COR-L47 (cell line): ENCODE measurements around the gene EXOSC2.

Experiments used
- DNase-seq: peaks from one replicate; lab custom pipeline; 2025; lab: John Stamatoyannopoulos, UW

EXOSC2 gene

DNA sequence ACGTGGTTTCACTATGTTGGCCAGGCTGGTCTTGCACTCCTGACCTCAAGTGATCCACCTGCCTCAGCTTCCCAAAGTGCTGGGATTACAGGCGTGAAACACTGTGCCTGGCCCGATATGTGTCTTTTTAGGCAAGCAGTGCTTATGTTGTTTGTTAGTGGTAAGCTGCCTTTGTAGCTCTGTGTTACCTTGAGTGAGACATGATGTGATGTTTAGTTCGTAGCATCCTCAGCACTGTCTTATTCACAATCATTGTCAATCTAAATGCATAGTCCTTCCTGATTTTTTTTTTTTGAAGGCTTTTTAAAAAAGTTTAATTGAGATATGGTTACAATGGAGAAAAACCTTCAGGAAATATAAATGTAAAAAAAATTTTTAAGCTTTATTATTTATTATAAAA is 45.5 kb downstream of the EXOSC2 start:
- no peak for DNase-seq

DNA sequence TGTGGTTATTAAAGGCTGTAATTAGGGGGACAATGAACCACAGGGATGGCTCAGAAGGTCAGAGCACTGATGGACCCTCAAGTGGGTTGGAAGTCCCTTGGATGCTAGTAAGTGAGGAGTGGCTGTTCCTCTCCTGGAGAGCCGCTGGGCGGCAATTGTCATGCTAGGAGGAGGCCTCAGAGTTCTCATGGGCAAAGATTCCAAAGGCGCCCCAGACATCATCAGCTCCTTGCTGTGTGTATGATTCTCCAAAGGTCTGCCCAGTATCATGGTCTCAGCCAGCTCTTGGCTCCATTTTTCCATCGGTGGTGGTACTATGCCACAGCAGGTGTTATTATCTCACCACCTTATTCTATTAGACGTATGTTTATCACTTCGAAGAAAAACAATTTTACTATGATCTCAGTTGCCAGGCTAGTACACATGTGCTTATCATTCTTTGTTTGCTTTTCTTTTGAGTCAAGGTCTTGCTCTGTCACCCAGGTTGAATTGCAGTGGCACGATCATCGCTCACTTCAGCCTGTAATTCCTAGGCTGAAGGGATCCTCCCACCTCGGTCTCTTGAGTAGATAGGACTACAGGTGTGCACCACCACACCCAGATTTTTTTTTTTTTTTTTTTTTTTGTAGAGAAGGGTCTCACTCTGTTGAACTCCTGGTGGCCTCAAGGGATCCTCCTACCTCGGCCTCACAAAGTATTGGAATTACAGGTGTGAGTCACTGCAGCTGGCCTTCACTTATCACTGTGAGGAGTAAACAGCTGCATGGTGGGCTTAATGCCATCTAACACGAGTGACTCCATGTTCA is 46.8 kb downstream of the EXOSC2 start:
- no peak for DNase-seq

DNA sequence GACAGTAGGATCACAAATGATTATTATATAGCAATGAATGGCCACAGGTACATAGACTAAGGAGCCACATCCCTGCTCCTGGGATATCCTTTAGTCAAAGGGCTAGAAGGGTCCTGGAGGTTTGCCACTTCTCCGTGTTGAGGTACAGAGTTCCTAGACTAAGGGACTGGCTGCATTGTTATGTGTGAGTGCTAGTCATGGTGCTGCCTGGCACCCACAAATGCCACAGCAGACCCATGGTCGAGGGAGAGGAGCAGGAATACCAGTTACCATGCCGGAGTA is 47.4 kb downstream of the EXOSC2 start:
- no peak for DNase-seq

DNA sequence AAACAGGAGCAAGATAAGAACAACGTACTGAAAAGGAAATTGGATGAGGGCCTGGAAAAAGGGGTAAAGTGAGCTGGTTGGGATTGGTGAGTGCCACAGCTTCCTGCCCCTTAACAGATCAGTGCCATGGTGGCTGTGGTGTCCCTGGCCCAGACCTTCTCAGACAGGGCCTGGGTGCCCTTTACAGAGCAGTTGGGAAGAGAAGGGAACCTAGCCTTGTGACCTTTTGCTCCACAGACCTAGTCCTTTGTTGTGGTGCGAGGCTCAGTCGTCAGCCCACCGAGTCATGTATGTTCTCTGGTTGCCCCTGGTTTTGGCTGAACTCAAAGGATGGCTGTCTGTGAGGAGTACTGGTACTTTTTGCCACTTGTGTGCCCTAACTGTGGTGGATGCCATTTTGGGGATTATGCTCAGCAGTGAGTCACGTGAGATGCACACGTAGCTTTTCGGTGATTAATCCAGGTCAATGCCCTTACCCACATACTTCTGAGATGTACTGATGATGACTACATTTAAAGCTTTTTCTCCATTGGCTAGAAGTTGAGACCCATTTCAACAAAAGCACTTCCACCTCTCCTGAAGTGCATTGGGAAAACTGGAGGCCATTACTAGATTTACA is 48.4 kb downstream of the EXOSC2 start:
- no peak for DNase-seq

DNA sequence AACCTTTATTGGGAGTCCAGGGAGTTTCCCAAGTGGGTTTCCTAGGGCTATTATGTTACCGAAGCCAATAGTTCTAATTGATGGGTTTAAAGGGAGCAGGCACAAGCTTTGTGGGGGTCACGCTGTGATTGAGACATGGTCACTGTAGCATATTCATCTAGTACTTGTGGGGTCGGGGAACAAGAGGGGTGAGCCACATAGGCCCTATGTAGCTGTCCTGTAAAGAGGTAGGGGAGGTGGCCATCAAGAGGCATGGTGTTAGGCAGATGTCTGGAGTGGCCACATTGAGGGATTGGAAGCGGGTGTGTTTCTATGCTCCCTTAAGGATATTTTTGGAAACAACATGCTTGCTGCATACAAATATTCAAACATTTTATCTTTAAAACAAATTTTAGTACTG is 50.1 kb downstream of the EXOSC2 start:
- DNase-seq: no peak

DNA sequence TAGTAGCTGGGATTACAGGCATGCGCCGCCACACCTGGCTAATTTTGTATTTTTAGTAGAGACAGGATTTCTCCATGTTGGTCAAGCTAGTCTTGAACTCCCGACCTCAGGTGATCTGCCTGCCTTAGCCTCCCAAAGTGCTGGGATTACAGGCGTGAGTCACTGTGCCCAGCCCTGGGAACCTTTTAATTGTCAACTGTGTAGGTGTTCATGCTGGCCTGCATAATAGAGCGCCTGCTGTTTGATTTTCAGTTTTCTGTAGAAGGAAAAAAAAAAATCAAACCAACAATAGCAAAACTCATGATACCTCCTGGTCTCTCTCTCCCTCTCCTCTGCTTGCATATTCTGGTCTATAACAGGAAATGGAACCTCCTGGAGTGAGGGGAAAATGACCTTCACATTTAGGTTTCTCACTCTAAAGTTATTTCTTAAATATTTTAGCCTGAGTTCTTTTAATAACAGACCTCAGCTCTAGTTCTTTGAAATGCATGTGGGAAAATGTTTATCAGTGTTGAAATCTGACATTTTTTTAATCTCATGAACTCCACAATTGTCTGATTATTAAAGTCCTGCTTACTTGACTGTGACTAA is 51.7 kb downstream of the EXOSC2 start:
- DNase-seq: no peak

DNA sequence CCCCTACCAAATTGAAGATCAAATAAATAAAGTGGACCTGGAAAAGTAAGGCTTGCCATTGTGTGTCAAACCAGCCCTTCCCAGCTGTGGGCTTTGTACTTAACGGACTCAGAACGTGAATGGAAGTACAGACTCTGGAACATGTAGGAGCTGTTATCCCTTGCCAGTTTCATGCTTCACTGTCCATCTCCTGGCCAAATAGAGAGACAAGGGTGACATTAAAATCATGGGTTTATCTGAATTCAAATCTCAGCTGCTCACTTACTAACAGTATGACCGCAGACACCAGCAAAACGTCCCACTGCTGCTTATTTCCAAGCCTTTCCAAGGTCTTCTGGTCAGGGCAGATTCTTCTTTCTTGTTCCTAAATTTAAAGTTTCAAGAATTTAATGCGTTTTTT is 52.2 kb downstream of the EXOSC2 start:
- no peak for DNase-seq

DNA sequence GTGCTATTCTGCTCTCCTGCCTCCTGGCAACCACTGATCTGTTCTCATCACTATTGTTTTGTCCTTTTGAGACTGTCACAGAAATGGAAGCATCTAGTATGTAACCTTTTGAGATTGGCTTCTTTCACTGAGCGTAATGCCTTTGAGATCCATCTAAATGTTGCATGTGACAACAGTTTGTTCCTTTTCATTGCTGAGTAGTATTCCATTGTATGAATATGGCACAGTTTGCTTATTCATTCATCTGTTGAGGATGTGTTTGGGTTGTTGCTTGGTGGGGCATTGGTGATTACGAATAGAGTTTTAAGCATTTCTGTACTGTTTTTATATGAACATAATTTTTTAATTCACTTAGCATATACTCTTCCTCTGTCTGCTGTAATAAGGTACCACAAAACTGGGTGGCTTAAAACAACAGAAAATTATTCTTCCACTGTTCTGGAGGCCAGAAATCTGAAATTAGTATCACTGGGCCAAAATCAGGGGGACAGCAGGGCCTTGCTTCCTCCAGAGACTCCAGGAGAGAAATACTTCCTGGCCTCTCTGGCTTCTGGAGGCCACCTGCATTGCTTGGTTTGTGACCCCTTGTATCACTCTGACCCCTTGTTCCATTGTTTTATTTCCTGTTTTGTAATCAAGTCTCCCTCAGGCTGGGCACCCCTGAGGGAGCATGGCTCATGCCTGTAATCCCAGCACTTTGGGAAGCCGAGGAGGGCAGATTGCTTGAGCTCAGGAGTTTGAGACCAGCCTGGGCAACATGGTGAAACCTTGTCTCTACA is 53.0 kb downstream of the EXOSC2 start:
- DNase-seq: no peak

DNA sequence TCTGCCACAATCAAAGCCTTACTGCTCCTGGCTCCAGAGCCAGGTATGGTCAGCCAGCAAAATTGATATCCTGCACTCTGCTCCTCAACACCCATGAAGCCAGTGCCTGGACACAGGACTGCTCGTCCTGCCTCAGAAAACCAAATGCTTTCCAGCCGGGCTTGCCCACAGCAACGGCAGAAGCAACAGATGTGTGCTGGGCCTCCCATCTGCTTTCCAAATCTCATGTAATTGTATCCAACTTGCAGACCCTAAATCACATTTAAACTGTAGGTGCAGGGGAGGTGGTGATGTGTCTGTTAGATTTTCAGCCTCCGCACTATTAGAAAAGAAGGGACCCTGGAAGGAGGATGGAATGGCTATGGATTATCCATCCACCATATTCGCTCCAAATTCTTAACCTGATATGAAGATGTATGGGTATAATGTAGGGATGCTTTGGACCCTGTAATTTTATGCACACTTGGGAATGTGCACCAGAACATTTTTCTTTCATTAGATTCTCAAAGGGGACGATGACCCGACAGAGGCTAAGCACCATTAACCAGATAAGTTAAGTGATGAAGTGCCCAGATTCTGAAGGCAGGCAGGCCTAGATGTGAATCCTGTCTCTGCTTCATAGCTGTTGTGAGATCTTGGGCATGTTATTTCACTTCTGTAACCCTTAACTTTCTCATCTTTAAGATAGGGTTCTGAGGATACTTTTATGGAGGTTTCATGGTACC is 58.2 kb downstream of the EXOSC2 start:
- DNase-seq: no peak
